Epithelial cell of proximal tubule (primary cell): ENCODE results near the gene DDIAS. TPM values are rescaled to one million over a fixed set of nuclear protein-coding genes. Genes with fewer than 3 reads are reported as not detected.

Experiments
- DNase-seq: peaks from one replicate; pipeline ENCODE4 v3.0.0-alpha.2; 2011; ENCODE audit warnings: low read depth
- H3K4me3 ChIP-seq: 2 replicates; pipeline ENCODE4 v1.5.1; 2011; ENCODE audit warnings: low read depth, mild to moderate bottlenecking, low read length
- CTCF ChIP-seq: conservative IDR thresholded peaks from 2 replicates; pipeline ENCODE4 v1.5.1; 2012; ENCODE audit warnings: low read depth, mild to moderate bottlenecking, low read length
- total RNA-seq: library from RNA; depleted of rRNA; stranded (reverse); fragments of >200 nt; gene quantifications from 2 replicates; pipeline ENCODE4 v1.2.3, GENCODE V29; 2015

Gene DDIAS
- total RNA-seq, 1 donor from 2014 or later = 7.1 TPM

DNA sequence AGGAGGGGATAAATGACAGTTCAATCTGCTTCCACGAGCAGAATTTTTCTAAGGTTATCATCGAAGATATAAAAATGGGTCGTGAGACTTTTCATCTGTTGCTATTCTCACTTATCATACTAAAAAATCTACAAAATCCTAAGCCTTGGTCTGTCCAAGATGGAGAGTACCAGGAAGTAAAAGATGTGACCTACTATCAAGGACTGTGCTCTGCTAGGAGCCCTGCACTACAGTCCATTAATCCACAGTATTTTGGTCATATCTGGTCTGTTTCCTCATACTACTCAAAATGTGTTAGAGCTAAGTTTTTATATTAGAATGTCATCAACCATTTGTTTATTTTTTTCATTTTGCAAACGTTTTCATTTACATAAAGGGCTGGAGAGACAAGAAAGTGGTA, 79.4 kb downstream of the DDIAS start:
- no peak for DNase-seq
- TF ChIP-seq CTCF = no peak
- H3K4me3 ChIP-seq = no peak overlapping the region

GRCh38 chr11:82981852-82982251, 80.3 kb downstream of the DDIAS start:
- no peak for DNase-seq
- no peak overlapping the region for H3K4me3 ChIP-seq
- no peak for TF ChIP-seq CTCF

Other genes with a start within 250 kb of the DDIAS start
- gene FAM181B, start 167.9 kb upstream of the DDIAS start, total RNA-seq = 0.06 and 0.14 TPM in 2 replicates
- 22.2 and 30.9 TPM in 2 replicates for gene PRCP, start 1.3 kb upstream of the DDIAS start, total RNA-seq
- 2.8 and 5.3 TPM in 2 replicates for gene RAB30, start 170.2 kb downstream of the DDIAS start, total RNA-seq